ENCODE data around the gene OTP. TPM values are rescaled to one million over a fixed set of nuclear protein-coding genes. Genes with fewer than 3 reads are reported as not detected.

OTP gene
- total RNA-seq = not detected

DNA sequence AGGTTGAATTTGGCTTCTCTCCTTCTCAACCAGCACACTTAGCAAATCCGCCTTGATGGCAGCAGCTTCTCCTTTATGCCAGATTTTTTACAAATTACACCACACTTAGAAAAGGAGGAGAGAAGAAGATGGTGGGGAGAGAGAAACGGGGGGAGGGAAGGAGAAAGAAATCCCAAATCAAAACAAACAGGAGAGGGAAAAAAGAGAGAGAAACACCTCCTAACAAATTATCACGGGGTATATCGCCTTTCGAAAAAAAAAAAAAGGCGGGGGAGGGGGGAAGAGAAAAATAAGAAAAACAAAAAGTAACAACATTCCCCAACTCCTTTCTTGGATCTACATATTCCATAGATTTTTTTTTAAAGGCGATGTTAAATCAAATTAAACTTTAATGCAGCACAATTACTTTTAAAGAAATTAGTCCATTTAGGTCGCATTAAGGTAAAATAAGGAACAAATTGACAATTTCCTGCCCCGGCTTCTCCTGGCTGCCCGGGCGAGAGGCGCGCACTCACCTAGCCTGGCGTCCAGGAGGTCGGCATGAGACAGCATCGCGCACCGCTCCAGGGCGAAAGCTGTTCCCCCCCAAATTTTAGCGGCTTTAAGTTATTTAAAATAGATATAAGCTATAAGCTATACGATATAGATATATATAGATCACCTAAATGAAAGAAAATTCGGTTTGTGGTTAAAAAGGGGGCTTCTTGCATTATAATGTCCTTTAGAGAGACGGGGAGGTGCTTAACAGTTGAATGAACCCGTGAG lies at the start of gene OTP:
OTP (minus strand) TSS at position 716 of the 765 bp plus-strand sequence; CDS start at position 552, 164 bp downstream.
- TF ChIP-seq, protein P1, sequence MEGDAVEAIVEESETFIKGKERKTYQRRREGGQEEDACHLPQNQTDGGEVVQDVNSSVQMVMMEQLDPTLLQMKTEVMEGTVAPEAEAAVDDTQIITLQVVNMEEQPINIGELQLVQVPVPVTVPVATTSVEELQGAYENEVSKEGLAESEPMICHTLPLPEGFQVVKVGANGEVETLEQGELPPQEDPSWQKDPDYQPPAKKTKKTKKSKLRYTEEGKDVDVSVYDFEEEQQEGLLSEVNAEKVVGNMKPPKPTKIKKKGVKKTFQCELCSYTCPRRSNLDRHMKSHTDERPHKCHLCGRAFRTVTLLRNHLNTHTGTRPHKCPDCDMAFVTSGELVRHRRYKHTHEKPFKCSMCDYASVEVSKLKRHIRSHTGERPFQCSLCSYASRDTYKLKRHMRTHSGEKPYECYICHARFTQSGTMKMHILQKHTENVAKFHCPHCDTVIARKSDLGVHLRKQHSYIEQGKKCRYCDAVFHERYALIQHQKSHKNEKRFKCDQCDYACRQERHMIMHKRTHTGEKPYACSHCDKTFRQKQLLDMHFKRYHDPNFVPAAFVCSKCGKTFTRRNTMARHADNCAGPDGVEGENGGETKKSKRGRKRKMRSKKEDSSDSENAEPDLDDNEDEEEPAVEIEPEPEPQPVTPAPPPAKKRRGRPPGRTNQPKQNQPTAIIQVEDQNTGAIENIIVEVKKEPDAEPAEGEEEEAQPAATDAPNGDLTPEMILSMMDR (IDR thresholded peaks at IDR 0.05; ENCODE audit: low read depth) = no peak

DNA sequence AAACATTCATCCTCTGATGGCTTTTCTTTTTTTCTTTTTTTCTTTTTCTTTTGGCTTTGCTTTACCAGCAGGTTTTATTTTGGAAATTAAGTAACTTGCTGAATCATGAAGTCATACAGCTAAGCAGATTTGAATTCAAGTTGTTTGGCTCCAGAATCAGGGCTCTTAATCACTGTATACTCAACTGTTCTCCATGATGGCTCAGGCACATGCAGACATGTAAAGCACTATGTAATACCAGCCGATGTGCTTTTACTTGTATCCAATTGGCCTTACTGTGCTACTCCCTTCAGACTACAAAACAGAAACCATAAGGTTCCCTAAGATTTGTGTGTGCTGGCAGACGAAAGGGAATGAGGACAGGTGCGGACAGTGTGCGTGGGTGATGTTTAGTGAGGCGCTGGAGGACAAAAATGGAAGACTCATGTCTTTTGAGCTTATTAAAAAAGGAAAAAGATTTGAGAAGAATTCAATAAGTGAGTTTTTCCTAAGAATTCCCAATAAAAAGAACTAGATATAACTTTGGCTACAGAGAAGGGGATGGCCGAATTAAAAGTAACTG lies 44.7 kb upstream of the OTP start:
- TF ChIP-seq, protein P1 (IDR thresholded peaks at IDR 0.05; ENCODE audit: low read depth) = no peak

DNA sequence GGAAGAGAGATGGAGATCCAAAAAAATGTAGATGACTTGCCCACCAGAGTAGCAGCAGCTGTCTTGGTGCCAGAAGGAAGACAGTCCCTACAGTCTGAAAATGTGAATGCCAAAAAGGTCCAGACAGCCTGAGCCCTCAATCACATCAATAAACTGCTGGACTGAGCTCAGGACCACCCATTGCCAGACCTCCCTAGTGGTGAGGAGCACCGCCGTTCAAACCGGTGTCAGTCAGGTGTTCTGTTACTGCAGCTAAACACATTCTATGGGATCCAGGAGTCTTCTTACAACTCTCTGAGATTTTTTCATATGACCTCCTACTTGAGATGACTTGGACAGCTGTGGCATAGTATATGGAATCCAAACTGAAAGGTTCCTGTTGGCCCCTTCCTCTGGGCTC lies 32.0 kb upstream of the OTP start:
- TF ChIP-seq, protein P1 (IDR thresholded peaks at IDR 0.05; ENCODE audit: low read depth) = no peak

DNA sequence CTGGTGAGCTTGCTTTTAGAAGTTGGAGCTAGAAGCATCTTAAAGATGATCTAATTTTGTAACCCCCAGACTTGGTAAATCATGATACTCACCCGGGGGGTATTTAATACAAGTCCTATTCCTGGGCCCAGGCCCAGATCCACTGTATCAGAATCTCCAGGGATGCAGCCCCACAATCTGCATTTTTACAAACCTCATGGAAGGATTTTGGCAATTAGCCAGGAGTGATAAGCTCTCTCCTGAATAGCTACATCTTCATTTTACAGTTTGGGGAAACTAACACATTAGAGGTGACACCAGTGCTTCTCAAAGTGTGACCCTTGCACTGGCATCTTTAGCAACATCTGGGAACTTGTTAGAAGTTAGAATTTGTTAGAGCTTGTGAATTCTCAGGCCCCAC lies 31.2 kb upstream of the OTP start:
- TF ChIP-seq, protein P1 (IDR thresholded peaks at IDR 0.05; ENCODE audit: low read depth) = no peak

DNA sequence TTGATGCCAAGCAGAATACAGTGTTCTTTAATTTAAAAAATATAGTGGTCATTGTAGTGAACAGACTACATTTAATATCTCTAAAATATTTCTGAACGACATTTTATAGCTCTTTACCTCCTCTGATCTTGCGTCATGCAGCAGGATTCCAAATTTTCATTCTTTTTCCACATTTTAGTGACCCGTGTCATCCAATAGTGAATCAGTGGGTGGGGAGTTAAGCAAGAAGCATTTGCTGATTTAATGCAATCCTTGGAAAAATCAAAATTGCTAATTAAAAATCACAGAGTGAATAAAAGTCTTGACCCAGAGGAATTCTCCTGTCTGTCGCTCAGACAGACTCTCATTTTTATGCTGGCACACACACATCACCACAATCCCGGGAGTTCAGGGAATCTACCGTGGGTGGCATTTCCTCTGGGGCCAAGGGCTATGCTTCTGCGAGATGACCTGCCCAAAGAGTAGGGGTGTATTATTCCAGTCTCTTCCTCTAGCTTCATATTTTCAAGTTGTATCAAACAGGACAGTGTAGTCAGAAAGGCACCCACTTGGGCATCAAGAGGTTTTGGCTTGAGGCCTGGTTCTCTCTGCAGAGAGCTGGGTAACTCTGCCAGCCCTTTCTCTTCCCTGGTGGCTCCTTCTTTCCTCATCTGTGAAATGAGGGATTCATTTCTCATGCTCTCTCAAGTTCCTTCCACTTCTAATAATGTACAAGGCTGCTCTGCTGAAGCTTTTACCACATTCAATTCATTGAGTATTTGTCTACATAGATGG lies 24.8 kb upstream of the OTP start:
- TF ChIP-seq, protein P1 (IDR thresholded peaks at IDR 0.05; ENCODE audit: low read depth) = no peak

DNA sequence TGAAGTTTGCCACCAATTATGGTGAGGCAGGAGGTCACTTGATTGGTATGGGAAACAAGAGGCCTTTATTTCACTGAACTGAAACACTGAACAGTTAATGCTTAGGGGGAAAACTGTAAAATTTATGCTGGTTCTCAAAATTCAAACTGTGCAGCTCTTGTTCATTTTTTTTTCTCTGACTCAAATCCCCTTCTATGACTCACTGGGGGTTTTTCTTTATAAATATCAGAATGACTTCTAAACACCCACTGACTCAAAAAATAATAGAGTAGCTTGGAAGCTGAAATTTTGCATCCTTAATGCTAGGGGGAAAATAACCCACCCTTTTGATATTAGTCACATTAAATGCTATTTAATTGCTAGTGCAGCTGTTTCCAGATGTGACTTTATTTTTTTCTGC lies 24.1 kb upstream of the OTP start:
- TF ChIP-seq, protein P1 (IDR thresholded peaks at IDR 0.05; ENCODE audit: low read depth) = no peak

DNA sequence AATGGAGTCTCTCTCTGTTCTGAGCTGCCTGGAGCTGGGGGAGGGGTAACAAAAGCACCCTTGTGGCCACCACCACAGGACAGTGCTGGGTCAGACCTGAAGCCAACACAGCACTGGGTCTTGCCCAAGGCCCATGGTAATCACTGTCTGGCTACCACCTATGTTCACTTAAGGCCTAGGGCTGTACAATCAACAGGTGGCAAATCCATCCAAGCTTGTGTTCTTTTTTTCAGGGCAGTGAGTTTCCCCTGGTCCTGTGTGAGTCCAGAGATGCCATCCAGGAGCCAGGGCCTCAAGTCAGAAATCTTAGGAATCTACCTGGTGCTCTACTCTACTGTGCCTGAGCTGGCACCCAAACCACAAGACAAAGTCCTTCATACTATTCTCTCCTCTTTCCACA lies 20.1 kb upstream of the OTP start:
- TF ChIP-seq, protein P1 (IDR thresholded peaks at IDR 0.05; ENCODE audit: low read depth) = no peak
